ENCODE measurements around the gene LRRC8E. TPM values are rescaled to one million over a fixed set of nuclear protein-coding genes. Genes with fewer than 3 reads are reported as not detected.
A peak's percentile ranks its signal among the peaks of the same experiment; 100 is the strongest.

LRRC8E gene
- total and polyA plus RNA-seq, 2 experiments from 2014 or later = 3.3 to 4.5 TPM

DNA sequence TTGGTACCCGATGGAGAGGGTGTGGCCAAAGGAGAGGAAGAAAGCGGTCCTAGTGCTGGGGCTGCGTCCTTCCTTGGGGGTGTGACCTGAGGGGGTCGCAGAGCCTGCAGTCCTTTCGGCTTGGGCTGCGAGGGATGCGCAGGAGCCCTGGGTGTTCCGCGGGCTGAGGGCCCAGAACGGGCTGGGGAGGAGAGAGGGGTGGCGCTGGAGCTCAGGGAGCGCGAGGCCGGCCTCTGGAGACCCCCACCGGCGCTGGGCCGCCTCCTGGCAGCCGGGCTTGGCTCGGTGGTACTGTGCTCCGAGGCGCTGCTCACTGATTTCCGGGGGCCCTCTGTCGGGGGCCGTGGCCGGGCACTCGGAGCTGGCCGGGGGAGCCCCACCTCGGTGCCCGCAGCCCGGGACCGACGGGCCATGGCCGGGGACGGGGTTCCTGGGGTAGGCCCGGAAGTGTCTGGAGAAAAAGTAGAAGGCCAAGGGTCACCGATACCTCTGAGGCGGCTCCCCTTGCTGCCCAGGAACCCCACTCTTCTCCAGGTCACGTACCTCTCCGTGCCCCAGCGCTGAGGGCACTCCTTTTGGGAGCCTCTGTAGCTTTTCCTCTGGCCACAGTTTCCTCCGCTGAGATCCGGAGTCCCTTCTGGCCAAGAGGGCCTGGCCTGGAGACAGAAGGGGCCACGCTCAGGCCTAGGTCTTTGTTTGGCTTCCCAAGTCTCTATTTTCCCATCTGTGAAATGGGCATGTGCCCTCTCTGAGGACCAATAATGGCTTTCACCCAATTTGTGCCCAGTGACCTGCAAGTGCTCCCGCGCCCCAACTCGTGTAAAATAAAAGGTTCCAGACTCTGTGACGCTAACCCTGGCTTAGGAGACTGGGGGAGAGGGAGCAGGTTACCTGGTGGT lies 15.8 kb upstream of the LRRC8E start:
- Histone ChIP-seq H3K9me2 (replicated peaks; ENCODE audit: insufficient read depth) (no peaks in the 10 kb centered on the region), H3K4me2 (peak overlapping the region; percentile 72), H3K4me3 (no peak overlapping the region), H3K4me1 (ENCODE audit: insufficient read depth) (peaks cover 4% of the 10 kb centered on the region), H2AFZ (no peak overlapping the region), H3K79me2 (no peaks in the 10 kb centered on the region), H3K27me3 (peaks cover 17% of the 10 kb centered on the region), H3K9me3 (ENCODE audit: low read depth) (no peaks in the 10 kb centered on the region), H3K36me3 (replicated peaks; ENCODE audit: insufficient read depth, low read depth) (no peaks in the 10 kb centered on the region), H4K20me1 (ENCODE audit: insufficient read depth, poor library complexity, severe bottlenecking) (no peaks in the 10 kb centered on the region), H3K27ac (no peak overlapping the region)
- peak; percentile 3 for DNase-seq (ENCODE audit: low spot score)
- no peak for TF ChIP-seq EZH2 (IDR thresholded peaks at IDR 0.05; ENCODE audit: borderline replicate concordance)
- no peak for TF ChIP-seq EZH2phosphoT487 (IDR thresholded peaks at IDR 0.05; ENCODE audit: low read depth, severe bottlenecking, unreplicated experiment)
- TF ChIP-seq, protein P1, sequence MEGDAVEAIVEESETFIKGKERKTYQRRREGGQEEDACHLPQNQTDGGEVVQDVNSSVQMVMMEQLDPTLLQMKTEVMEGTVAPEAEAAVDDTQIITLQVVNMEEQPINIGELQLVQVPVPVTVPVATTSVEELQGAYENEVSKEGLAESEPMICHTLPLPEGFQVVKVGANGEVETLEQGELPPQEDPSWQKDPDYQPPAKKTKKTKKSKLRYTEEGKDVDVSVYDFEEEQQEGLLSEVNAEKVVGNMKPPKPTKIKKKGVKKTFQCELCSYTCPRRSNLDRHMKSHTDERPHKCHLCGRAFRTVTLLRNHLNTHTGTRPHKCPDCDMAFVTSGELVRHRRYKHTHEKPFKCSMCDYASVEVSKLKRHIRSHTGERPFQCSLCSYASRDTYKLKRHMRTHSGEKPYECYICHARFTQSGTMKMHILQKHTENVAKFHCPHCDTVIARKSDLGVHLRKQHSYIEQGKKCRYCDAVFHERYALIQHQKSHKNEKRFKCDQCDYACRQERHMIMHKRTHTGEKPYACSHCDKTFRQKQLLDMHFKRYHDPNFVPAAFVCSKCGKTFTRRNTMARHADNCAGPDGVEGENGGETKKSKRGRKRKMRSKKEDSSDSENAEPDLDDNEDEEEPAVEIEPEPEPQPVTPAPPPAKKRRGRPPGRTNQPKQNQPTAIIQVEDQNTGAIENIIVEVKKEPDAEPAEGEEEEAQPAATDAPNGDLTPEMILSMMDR (IDR thresholded peaks at IDR 0.05; ENCODE audit: poor library complexity) = no peak
- WGBS (ENCODE audit: low lambda C conversion rate, missing lambda C conversion rate) = 80% methylated on average over 44 of the region's 47 CpGs

DNA sequence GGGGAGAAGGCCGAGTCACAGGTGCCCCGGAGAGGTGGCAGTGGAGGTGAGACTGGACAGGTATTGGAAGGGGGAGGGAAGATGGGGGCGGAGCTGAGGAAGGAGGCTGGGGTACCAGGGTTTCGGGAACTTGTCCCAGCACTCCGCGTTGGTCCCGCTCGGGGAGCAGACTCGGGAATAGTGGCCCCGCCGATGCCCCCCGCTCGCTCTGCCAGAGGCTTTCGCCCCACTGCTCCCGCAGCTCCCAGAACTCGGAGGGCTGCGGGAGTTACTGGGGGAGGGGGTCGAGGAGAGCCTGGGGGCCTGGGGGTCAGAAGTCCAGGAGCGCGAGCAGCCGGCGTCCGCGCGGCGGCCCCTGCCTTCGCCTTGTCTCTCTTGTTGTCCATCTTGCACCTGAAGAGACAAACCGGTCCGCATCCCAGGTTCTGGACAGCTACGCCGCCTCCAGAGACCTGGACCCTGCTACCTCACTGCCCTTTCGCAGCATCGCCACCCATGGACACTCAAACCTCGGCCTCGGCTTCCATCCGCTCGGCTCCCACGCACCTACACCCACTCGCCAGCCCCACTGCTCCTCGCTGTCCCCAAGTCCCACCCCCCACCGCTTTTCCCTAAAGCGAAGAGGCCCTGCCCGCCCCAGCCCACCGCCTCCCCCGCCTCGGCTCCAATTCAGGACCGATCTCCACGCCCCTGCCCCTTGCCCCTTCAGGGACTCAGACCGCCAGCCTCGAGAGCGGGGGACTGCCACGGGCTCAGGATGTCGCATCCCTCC lies 14.8 kb upstream of the LRRC8E start:
- Histone ChIP-seq H3K9me2 (replicated peaks; ENCODE audit: insufficient read depth) (no peaks in the 10 kb centered on the region), H2AFZ (peak overlapping the region; percentile 52), H3K9me3 (ENCODE audit: low read depth) (no peaks in the 10 kb centered on the region), H4K20me1 (ENCODE audit: insufficient read depth, poor library complexity, severe bottlenecking) (no peaks in the 10 kb centered on the region), H3K27me3 (peaks cover 17% of the 10 kb centered on the region), H3K4me1 (ENCODE audit: insufficient read depth) (peaks cover 4% of the 10 kb centered on the region), H3K4me2 (peak overlapping the region; percentile 91), H3K79me2 (no peaks in the 10 kb centered on the region), H3K27ac (no peak overlapping the region), H3K4me3 (peak overlapping the region; percentile 27), H3K36me3 (replicated peaks; ENCODE audit: insufficient read depth, low read depth) (no peaks in the 10 kb centered on the region)
- 38% methylated on average over 4 of the region's 53 CpGs for WGBS (ENCODE audit: low lambda C conversion rate, missing lambda C conversion rate)
- no peak for TF ChIP-seq EZH2phosphoT487 (IDR thresholded peaks at IDR 0.05; ENCODE audit: low read depth, severe bottlenecking, unreplicated experiment)
- TF ChIP-seq, protein P1 (IDR thresholded peaks at IDR 0.05; ENCODE audit: poor library complexity) = no peak
- TF ChIP-seq EZH2 (IDR thresholded peaks at IDR 0.05; ENCODE audit: borderline replicate concordance) = no peak
- peak; percentile 25 for DNase-seq (ENCODE audit: low spot score)

DNA sequence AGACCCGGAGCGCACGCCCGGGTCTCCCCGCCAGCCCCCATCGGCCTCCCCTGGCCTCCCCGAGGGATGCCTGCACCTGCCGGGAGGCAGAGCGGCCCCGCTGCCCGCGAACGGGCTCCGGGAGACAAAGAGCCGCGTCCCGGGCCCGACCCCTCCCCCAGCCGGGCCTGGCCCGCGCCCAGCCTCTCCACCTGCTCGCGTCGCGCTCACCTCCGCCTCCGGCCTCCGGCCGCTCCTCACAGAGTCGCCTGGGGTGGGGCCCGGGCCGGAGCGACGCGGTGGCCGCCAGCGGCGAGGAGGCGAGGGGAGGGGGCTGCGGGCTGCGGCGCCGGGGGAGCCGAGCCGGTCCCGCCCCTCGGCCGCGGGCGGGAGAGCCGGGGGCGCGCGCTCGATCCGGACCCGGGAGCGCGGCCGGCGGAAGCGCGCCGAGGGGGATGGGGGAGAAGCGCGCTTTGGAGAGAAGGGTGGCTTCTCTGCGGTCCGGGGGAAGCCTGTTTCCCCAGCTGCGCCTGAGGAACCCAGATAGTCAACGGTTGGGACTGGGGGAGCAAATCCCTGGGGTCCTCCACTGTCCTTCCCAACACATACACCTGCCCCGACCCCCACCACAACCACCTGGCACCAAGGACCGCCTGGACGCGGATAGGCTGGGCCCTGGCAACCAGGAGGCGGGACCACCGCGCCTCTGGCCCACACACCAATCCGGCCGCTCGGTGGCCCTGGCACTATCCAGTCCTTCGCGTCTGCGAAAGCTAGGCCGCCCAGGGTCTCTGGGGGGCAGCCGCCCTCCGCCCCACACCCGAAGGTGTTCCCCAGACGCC lies 14.0 kb upstream of the LRRC8E start, which contains the start of gene PRR36:
Gene PRR36 (minus strand): TSS at position 315 of the 821 bp plus-strand sequence. CDS start 701 bp downstream, outside the sequence.
- no peak within 1 kb of the TSS for H3K27ac ChIP-seq

More for the DNA sequence above, 14.0 kb upstream of the LRRC8E start, which contains the start of gene PRR36:
- DNase-seq (ENCODE audit: low spot score) = peak; percentile 76
- Histone ChIP-seq H3K27me3 (peaks cover 17% of the 10 kb centered on the region), H3K9me2 (replicated peaks; ENCODE audit: insufficient read depth) (no peaks in the 10 kb centered on the region), H3K4me3 (peak within 1 kb of the TSS; percentile 27), H3K79me2 (no peaks in the 10 kb centered on the region), H3K36me3 (replicated peaks; ENCODE audit: insufficient read depth, low read depth) (no peaks in the 10 kb centered on the region), H3K4me1 (ENCODE audit: insufficient read depth) (peaks cover 4% of the 10 kb centered on the region), H3K4me2 (peak within 1 kb of the TSS; percentile 91), H2AFZ (peak within 1 kb of the TSS; percentile 52), H3K9me3 (ENCODE audit: low read depth) (no peaks in the 10 kb centered on the region), H4K20me1 (ENCODE audit: insufficient read depth, poor library complexity, severe bottlenecking) (no peaks in the 10 kb centered on the region)
- 4% methylated on average over 37 of the region's 88 CpGs for WGBS (ENCODE audit: low lambda C conversion rate, missing lambda C conversion rate)
- TF ChIP-seq EZH2 (IDR thresholded peaks at IDR 0.05; ENCODE audit: borderline replicate concordance) (peak; percentile 74), EZH2phosphoT487 (IDR thresholded peaks at IDR 0.05; ENCODE audit: low read depth, severe bottlenecking, unreplicated experiment) (no peak)
